ENCODE measurements around the gene EBF3.

- TF ChIP-seq CTCF (IDR thresholded peaks at IDR 0.05) (no peak), EZH2phosphoT487 (IDR thresholded peaks at IDR 0.05) (no peak), EZH2 (IDR thresholded peaks at IDR 0.05) (no peak)
Observed at GRCh38 chr10:129837909-129838582, 126.0 kb downstream of the EBF3 start.
